Measurements from ENCODE around the gene APBA2.

Gene APBA2

DNA sequence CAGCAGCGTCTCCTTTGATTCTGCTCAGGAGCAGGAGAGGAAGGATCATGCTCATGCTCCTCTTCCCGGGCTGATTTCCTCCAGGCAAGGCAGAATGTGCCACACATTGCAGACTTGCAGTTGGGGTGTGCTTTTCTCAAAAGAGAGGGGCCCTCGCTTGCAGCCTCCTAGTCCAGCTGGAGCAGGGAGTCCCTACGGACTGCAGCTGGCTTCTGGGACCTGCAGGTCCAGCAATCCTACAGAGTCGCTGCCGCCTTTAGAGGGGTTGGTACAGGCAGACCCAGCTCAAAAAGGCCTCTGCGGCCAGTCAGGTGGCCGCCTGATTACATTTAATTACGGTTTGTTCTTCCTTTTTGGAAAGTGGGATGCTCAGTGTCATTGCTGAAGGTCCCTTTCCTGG lies 210.0 kb downstream of the APBA2 start:
- H3K4me3 ChIP-seq (ENCODE audit: low read depth, low read length): no peak overlapping the region
- no peak for DNase-seq (ENCODE audit: low read depth)
- TF ChIP-seq, protein P1, sequence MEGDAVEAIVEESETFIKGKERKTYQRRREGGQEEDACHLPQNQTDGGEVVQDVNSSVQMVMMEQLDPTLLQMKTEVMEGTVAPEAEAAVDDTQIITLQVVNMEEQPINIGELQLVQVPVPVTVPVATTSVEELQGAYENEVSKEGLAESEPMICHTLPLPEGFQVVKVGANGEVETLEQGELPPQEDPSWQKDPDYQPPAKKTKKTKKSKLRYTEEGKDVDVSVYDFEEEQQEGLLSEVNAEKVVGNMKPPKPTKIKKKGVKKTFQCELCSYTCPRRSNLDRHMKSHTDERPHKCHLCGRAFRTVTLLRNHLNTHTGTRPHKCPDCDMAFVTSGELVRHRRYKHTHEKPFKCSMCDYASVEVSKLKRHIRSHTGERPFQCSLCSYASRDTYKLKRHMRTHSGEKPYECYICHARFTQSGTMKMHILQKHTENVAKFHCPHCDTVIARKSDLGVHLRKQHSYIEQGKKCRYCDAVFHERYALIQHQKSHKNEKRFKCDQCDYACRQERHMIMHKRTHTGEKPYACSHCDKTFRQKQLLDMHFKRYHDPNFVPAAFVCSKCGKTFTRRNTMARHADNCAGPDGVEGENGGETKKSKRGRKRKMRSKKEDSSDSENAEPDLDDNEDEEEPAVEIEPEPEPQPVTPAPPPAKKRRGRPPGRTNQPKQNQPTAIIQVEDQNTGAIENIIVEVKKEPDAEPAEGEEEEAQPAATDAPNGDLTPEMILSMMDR (IDR thresholded peaks at IDR 0.05; ENCODE audit: low read depth, low read length, missing control alignments): no peak

DNA sequence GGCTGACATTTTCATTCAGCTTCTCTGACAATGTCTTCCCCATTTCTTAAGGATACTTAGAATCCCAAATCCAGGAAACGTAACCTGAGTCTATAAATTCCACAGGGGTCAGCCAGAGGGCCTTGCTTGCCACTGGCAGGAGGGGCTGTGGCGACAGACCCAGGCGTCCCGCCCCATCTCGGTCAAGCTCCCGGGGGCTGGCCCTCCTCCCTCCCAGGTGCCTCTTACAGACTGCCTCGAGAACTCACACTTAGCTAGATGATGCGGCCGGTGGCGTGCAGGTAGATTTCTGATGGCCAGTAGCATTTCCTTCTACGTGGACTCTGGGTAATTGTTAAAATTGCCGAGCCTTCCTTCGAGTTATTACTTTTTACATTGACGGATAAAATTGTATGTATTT lies 211.4 kb downstream of the APBA2 start:
- no peak overlapping the region for H3K4me3 ChIP-seq (ENCODE audit: low read depth, low read length)
- TF ChIP-seq, protein P1 (IDR thresholded peaks at IDR 0.05; ENCODE audit: low read depth, low read length, missing control alignments): no peak

DNA sequence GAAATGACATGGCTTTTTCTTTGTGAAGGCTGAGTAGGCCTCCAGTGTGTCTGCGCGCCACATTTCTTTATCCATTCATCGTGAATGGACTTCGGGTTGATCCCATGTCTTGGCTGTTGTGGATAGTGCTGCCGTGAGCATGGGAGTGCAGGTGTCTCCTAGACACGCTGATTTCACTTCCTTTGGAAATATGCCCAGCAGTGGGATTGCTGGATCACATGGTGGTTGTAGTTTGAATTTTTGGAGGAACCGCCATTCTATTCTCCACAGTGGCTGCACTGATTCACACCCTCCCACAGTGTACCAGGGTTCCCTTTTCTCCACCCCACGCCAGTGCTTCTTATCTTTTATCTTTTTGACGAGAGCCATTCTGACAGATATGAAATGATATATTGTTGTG lies 212.2 kb downstream of the APBA2 start:
- no peak overlapping the region for H3K4me3 ChIP-seq (ENCODE audit: low read depth, low read length)
- no peak for DNase-seq (ENCODE audit: low read depth)
- TF ChIP-seq, protein P1 (IDR thresholded peaks at IDR 0.05; ENCODE audit: low read depth, low read length, missing control alignments): no peak

More for the DNA sequence above, 211.4 kb downstream of the APBA2 start:
- no peak for DNase-seq (ENCODE audit: low read depth)

DNA sequence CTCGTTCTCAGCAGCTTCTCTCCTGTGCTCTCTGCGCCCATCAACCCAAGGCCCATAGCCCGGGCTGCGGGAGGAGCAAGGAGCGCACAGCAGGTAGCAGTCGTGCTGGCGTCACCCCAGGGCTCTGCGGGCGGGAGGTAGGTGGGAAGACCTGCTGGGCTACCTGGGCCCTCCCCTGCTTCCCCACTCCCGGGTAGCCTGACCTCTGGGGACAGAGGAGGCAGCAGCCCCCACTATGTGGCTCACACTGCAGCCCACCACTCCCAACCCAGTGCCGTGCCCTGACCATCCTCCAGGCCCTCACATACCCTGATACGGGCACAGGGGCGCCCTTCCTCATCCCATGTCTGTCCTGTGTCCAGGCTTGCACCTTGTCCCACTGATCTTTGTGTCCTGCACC lies 212.9 kb downstream of the APBA2 start:
- no peak overlapping the region for H3K4me3 ChIP-seq (ENCODE audit: low read depth, low read length)
- TF ChIP-seq, protein P1 (IDR thresholded peaks at IDR 0.05; ENCODE audit: low read depth, low read length, missing control alignments): no peak
- no peak for DNase-seq (ENCODE audit: low read depth)

DNA sequence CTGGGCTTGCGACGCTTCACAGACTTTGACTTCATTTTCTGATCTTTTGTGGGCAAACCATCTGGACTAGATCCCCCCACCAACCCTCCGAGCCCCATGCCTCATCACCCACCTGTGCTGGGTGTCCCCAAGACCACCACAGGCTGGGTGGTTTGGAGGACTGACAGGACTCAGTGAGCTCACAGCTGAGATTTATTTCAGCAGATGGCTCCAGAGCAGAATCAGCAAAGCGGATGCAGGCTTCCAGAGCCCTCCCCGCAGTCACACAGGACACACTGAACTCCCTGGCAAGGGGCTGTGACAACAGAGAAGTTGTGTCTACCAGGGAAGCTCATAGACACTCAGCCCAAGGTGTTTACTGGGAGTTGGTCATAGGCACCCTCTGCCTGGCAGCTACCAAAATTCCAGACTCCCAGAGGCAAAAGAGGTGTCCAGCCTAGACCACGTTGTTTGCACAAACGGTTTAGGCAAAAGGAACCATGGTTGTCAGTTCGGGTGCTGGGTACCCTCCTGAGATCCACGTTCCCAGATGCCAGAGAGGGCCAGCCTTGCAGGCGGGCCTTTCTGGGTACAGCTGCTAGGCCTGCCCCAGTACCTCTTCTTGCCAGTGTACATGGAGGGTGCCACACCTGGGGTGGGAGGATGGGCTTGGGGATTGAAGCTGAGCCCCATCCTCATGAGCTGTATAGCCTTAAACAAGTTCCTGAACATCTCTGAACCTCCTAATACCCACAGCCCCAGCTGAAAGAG lies 213.5 kb downstream of the APBA2 start:
- TF ChIP-seq, protein P1 (IDR thresholded peaks at IDR 0.05; ENCODE audit: low read depth, low read length, missing control alignments): no peak
- no peak for DNase-seq (ENCODE audit: low read depth)
- H3K4me3 ChIP-seq (ENCODE audit: low read depth, low read length): no peak overlapping the region

GRCh38 chr15:29100486-29101000 lies 214.8 kb downstream of the APBA2 start:
- H3K4me3 ChIP-seq (ENCODE audit: low read depth, low read length): no peak overlapping the region
- TF ChIP-seq, protein P1 (IDR thresholded peaks at IDR 0.05; ENCODE audit: low read depth, low read length, missing control alignments): no peak
- no peak for DNase-seq (ENCODE audit: low read depth)

- TF ChIP-seq, protein P1 (IDR thresholded peaks at IDR 0.05; ENCODE audit: low read depth, low read length, missing control alignments): no peak
- DNase-seq (ENCODE audit: low read depth): no peak
- no peak overlapping the region for H3K4me3 ChIP-seq (ENCODE audit: low read depth, low read length)
Observed at GRCh38 chr15:29101491-29101890, 215.7 kb downstream of the APBA2 start.
